ENCODE measurements around the gene CYP4F3.
A peak's percentile ranks its signal among the peaks of the same experiment; 100 is the strongest.
"Not testable (repeated sequence)": the region's sequence is repeated elsewhere in the genome, so short reads cannot be mapped to it uniquely, and the experiment has no call there.

The CYP4F3 gene

GRCh38 chr19:15631817-15632216 lies 8.9 kb upstream of the CYP4F3 start:
- peak in 1 of 2 donors; percentile 7 for DNase-seq (ENCODE audit: low read depth in 2 of 2)

GRCh38 chr19:15633082-15633835 lies 7.4 kb upstream of the CYP4F3 start:
- no peak for DNase-seq (ENCODE audit: low read depth in 2 of 2)

- no peak for DNase-seq (ENCODE audit: low read depth in 2 of 2)
Observed at GRCh38 chr19:15634105-15634504, 6.6 kb upstream of the CYP4F3 start.

GRCh38 chr19:15635016-15635805 lies 5.5 kb upstream of the CYP4F3 start:
- no peak for DNase-seq (ENCODE audit: low read depth in 2 of 2)

DNA sequence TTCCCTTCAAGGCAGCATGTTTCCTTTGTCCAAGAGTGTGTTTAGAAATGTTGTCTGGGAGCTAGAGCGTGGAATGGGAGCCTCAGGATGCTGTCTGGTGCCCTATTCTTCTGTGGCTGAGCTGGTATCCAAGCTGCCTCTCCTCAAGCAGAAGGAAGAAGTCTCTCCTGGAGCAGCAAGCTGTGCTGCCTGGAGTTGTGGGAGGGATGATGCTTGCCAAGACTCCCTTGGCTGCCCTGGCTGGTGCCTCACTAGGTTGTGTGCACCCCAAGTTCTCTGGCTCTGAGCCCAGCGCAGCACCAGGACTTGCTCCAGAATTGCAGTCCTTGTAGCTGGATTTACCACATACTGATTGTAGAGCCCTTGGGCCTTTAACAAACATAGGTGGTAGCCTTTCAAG lies 4.7 kb upstream of the CYP4F3 start:
- DNase-seq (ENCODE audit: low read depth in 2 of 2): no peak

DNA sequence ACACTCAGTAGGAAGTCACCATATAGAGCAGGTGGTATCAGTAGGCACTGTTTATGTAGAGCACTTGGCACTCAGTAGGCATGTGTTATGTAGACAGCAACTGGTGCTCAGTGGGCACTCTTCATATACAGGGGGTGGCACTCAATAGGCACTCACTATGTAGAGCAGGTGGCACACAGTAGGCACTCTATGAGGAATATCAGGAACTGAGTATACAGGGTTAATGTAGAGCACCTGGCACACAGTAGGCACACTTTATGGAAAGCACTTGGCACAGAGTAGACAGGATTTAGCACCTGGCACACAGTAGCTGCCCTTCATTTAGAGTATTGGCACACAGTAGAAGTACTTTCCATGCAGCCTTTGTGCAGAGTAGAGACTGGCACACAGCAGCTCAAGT lies 1.1 kb upstream of the CYP4F3 start:
- DNase-seq (ENCODE audit: low read depth in 2 of 2): no peak

- DNase-seq (ENCODE audit: low read depth in 2 of 2): no peak
Observed at GRCh38 chr19:15640904-15641597, 354 bp downstream of the CYP4F3 start.

GRCh38 chr19:15641901-15642491 lies 1.3 kb downstream of the CYP4F3 start:
- DNase-seq (ENCODE audit: low read depth in 2 of 2): no peak

DNA sequence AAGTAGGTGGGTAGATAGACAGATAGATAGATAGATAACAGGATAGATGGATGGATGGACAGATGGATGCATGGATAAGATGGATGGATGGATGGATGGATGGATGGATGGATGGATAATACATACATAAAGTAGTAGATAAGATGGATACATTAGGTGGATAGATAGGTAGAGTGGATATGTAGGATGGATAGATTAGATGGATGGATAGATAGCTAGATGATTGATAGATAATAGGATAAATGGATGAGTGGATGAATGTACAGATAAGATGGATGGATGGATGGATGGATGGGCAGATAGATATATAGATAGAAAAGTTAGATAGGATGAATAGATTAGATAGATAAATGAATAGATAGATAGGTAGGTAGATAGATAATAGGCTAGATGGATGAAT lies 2.1 kb downstream of the CYP4F3 start:
- DNase-seq (ENCODE audit: low read depth in 2 of 2): no peak

DNA sequence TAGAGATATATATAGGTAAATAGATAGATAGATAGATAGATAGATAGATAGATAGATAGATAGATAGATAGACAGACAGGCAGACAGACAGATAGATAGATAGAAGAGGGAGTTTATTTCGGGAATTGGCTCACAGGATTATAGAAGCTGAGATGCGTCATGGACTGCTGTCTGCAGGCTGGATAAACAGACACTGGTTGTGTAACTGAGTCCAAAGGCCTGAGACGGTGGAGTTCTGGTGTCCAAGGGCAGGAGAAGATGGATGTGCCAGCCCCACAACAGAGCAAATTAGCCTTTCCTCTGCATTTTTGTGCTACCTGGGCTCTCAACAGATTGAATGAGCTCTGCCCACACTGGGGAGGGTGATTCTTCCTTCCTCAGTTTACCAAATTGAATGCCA lies 2.7 kb downstream of the CYP4F3 start:
- no peak for DNase-seq (ENCODE audit: low read depth in 2 of 2)

DNA sequence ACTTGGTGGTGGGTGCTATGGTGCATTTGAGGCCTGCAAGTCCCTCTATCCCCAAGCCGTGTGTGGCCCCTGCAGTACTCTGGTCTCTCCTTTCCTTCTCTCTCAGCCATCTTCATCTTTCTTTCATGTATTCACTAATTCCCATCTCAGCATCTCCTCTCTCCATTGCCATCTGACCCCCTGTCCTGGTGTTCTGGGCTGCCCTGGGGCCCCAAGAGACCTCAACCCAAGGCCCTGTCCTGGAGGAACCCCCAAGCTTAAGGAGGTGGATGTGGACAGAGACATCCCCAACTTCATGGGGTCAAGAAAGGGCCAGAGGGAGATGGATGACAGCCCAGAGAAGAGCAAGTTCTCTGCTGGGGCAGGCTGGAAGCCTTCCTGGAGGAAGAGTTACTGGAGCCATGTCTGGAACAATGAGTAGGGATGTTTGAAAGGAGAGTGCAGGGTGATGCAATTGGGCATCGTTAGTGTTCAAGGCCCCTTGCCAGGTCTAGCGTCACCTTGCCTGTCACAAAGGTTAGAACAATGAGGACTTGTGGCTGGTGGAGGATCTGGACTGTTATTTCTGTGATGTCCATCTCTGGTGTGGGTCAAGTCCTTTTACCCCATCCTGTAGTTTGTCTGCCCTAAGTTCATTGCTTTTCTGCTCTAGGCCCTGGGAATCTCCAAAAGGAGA lies 3.5 kb downstream of the CYP4F3 start:
- DNase-seq (ENCODE audit: low read depth in 2 of 2): no peak

GRCh38 chr19:15644816-15645215 lies 4.1 kb downstream of the CYP4F3 start:
- DNase-seq (ENCODE audit: low read depth in 2 of 2): no peak

DNA sequence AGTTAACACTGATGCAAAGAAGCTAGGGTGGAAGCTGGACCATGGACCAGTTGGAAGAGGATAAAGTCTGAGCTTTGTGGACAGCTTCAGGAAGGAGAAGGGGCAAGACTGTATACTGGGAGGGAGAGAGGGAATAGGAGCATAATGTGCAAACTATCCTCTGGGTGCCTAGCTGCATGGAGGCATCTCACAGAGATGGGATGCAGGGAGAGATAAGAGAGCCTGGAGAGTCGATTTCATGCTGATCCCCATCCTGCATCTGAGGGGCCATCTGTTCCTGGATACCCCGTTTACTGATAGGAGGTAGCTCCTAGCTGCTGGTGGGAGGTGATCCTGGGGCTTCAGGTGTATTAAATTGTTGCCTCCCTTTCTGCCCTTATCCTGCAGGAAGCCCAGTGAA lies 8.8 kb downstream of the CYP4F3 start:
- no peak for DNase-seq (ENCODE audit: low read depth in 2 of 2)

DNA sequence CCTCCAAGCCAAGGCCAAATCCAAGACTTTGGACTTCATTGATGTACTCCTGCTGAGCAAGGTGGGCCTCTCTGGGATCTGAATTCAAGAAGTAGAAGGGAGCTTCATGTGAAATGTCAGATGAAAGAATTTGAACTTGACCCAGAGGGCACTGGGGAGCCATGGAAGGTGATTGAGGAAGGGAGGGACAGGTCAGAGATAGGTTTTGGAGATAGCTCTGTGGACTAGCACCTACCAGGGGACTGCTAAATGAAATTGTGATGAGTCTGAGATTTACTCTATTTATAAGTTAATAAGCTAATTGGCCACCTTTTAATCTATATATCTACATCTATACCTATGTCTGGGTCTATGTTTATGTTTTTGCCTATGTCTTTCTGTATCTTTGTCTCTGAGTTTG lies 9.4 kb downstream of the CYP4F3 start:
- not testable (repeated sequence) for DNase-seq (ENCODE audit: low read depth in 2 of 2)

GRCh38 chr19:15651791-15652190 lies 11.1 kb downstream of the CYP4F3 start:
- no peak for DNase-seq (ENCODE audit: low read depth in 2 of 2)

- DNase-seq (ENCODE audit: low read depth in 2 of 2): no peak
Observed at GRCh38 chr19:15652559-15653278, 12.0 kb downstream of the CYP4F3 start.

DNA sequence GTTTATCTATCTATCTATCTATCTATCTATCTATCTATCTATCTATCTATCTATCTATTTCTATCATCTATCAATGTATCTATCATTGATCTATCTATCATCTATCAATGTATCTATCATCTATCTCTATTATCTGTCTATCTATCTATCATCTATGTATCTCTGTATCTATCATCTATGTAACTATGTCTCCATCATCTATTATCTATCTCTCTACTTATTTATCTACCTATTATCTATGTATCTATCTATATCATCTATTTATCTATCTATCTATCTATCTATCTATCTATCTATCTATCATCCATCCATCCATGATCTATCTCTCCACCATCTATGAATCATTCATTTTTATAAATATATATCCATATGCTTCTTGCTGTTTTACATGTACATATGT lies 15.8 kb downstream of the CYP4F3 start:
- no peak for DNase-seq (ENCODE audit: low read depth in 2 of 2)

DNA sequence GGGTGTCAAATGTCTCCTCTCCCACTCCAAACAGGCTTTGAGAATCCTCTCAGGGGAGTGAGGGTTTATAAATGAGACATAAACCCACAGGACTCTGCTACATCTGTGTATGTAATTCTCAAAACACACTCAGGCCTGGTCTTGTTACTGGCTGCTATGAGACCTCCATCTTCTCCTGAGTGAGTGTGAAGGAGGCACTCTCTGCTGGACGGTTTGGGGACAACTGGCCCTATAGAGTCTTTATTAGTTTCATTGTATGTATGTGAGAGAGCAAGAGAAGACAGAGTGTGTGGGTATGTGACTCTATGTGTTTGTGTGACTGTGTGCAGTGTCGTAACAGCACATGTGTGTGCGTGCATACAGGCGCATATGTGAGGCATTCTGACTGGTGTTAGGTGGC lies 22.6 kb downstream of the CYP4F3 start:
- no peak for DNase-seq (ENCODE audit: low read depth in 2 of 2)

GRCh38 chr19:15666186-15666585 lies 25.5 kb downstream of the CYP4F3 start:
- DNase-seq (ENCODE audit: low read depth in 2 of 2): no peak

GRCh38 chr19:15666883-15667282 lies 26.2 kb downstream of the CYP4F3 start:
- no peak for DNase-seq (ENCODE audit: low read depth in 2 of 2)

- no peak for DNase-seq (ENCODE audit: low read depth in 2 of 2)
Observed at GRCh38 chr19:15669440-15669839, 28.7 kb downstream of the CYP4F3 start.

Measured in stimulated activated CD8-positive, alpha-beta memory T cell treated with anti-CD3 and anti-CD28 coated beads, Interleukin-2, amount 100 ng/mL, for 48 hours (primary cell).